GM23338 (cell line): Measurements from ENCODE around the gene USP10. TPM values are rescaled to one million over a fixed set of nuclear protein-coding genes. Genes with fewer than 3 reads are reported as not detected.

ENCODE experiments used
- ATAC-seq: fragments of 200-7000 bp; cut with Tn5 transposase; 3 replicates; pipeline ENCODE4 v1.9.1; 2020
- DNase-seq: peaks from one replicate; pipeline ENCODE4 v3.0.0-alpha.2; 2015; ENCODE audit warnings: low spot score
- H2AFZ ChIP-seq: fragments of 200-600 bp; sonication (generic); 2 replicates; pipeline ENCODE4 v1.8.0; 2016; ENCODE audit warnings: antibody characterized with exemption, mild to moderate bottlenecking, moderate library complexity
- H3F3A ChIP-seq: fragments of 200-600 bp; sonication (generic); replicated peaks from 2 replicates; pipeline ENCODE4 v1.8.0; 2017; ENCODE audit warnings: antibody characterized with exemption, mixed run types, low read depth
- H3K27ac ChIP-seq: fragments of 200-600 bp; sonication (generic); 2 replicates; pipeline ENCODE4 v1.6.1; 2016; ENCODE audit warnings: low read depth
- H3K27me3 ChIP-seq: fragments of 200-600 bp; sonication (generic); 2 replicates; pipeline ENCODE4 v1.8.0; 2016; ENCODE audit warnings: mild to moderate bottlenecking, mixed run types, moderate library complexity; ENCODE audit not compliant: insufficient read depth
- H3K36me3 ChIP-seq: fragments of 200-600 bp; sonication (generic); 2 replicates; pipeline ENCODE4 v1.8.0; 2016; ENCODE audit warnings: mild to moderate bottlenecking; ENCODE audit not compliant: insufficient read depth
- H3K4me1 ChIP-seq: fragments of 200-600 bp; sonication (generic); 2 replicates; pipeline ENCODE4 v1.8.0; 2016; ENCODE audit warnings: mild to moderate bottlenecking, moderate library complexity; ENCODE audit not compliant: insufficient read depth
- H3K4me2 ChIP-seq: fragments of 200-600 bp; sonication (generic); 2 replicates; pipeline ENCODE4 v1.7.1; 2017; ENCODE audit warnings: mixed run types
- H3K4me3 ChIP-seq: fragments of 200-600 bp; sonication (generic); 2 replicates; pipeline ENCODE4 v1.6.1; 2016; ENCODE audit warnings: mixed run types
- H3K79me2 ChIP-seq: fragments of 200-600 bp; sonication (generic); replicated peaks from 2 replicates; pipeline ENCODE4 v1.8.0; 2017; ENCODE audit warnings: mild to moderate bottlenecking; ENCODE audit not compliant: insufficient read depth
- H3K9me2 ChIP-seq: fragments of 200-600 bp; sonication (generic); 2 replicates; pipeline ENCODE4 v1.8.0; 2017; ENCODE audit not compliant: insufficient read depth
- H4K20me1 ChIP-seq: fragments of 200-600 bp; sonication (generic); replicated peaks from 2 replicates; pipeline ENCODE4 v1.8.0; 2017; ENCODE audit warnings: mild to moderate bottlenecking; ENCODE audit not compliant: insufficient read depth
- H3K27ac Mint-ChIP-seq: 2 replicates; pipeline ENCODE4 v1.8.0; 2020; ENCODE audit warnings: inconsistent platforms, mild to moderate bottlenecking, moderate library complexity, mixed read lengths
- H3K27me3 Mint-ChIP-seq: 3 replicates; pipeline ENCODE4 v1.8.0; 2022; ENCODE audit warnings: low read depth, mild to moderate bottlenecking, moderate library complexity, mixed read lengths, inconsistent platforms; ENCODE audit not compliant: insufficient read depth, poor library complexity
- H3K36me3 Mint-ChIP-seq: 3 replicates; pipeline ENCODE4 v1.8.0; 2021; ENCODE audit warnings: low read depth, mild to moderate bottlenecking, inconsistent platforms, moderate library complexity, mixed read lengths
- H3K4me1 Mint-ChIP-seq: 3 replicates; pipeline ENCODE4 v1.8.0; 2020; ENCODE audit warnings: mild to moderate bottlenecking, inconsistent platforms, mixed read lengths
- H3K4me3 Mint-ChIP-seq: 3 replicates; pipeline ENCODE4 v1.8.0; 2021; ENCODE audit warnings: moderate library complexity, mild to moderate bottlenecking, inconsistent platforms, mixed read lengths
- H3K9me3 Mint-ChIP-seq: 3 replicates; pipeline ENCODE4 v1.8.0; 2020; ENCODE audit warnings: moderate library complexity, mild to moderate bottlenecking, inconsistent platforms, mixed read lengths
- CREB1 ChIP-seq: fragments of 250-450 bp; sonication (Bioruptor Pico); IDR thresholded peaks from 2 replicates; pipeline ENCODE4 v1.5.0; 2020; ENCODE audit warnings: low read depth, mild to moderate bottlenecking, moderate library complexity
- EZH2 ChIP-seq: fragments of 200-600 bp; sonication (generic); IDR thresholded peaks from one replicate; pipeline ENCODE4 v1.8.0; 2017; ENCODE audit warnings: antibody characterized with exemption, mild to moderate bottlenecking, low read depth; ENCODE audit not compliant: unreplicated experiment
- EZH2phosphoT487 ChIP-seq: fragments of 200-600 bp; sonication (generic); IDR thresholded peaks from one replicate; pipeline ENCODE4 v1.8.1; 2018; ENCODE audit warnings: antibody characterized with exemption; ENCODE audit not compliant: unreplicated experiment
- JUNB ChIP-seq: IDR thresholded peaks from one replicate; pipeline ENCODE4 v1.6.1; 2016; ENCODE audit warnings: antibody characterized with exemption; ENCODE audit not compliant: unreplicated experiment
- NANOG ChIP-seq: IDR thresholded peaks from 2 replicates; pipeline ENCODE4 v1.6.1; 2016; ENCODE audit warnings: antibody characterized with exemption, borderline replicate concordance
- POLR2AphosphoS5 ChIP-seq: IDR thresholded peaks from 2 replicates; pipeline ENCODE4 v1.6.1; 2016; ENCODE audit warnings: antibody characterized with exemption, low read depth
- STAT1 ChIP-seq: IDR thresholded peaks from one replicate; pipeline ENCODE4 v1.6.1; 2016; ENCODE audit warnings: antibody characterized with exemption; ENCODE audit not compliant: unreplicated experiment
- ZNF114 ChIP-seq: fragments of 250-450 bp; sonication (Bioruptor Pico); IDR thresholded peaks from 2 replicates; pipeline ENCODE4 v1.5.0; 2020; ENCODE audit warnings: mild to moderate bottlenecking, moderate library complexity
- ZNF331 ChIP-seq: fragments of 250-450 bp; sonication (Bioruptor Pico); IDR thresholded peaks from 2 replicates; pipeline ENCODE4 v1.5.0; 2020; ENCODE audit warnings: low read depth, mild to moderate bottlenecking, moderate library complexity
- polyA plus RNA-seq: library from polyadenylated mRNA; unstranded; fragments of >200 nt; fragmentation: Nextera tagmentation; extraction: Ambion mirVana; gene quantifications from 2 replicates; pipeline ENCODE4 v1.2.1, GENCODE V29; 2016
- total RNA-seq: library from RNA; depleted of rRNA; stranded (reverse); fragments of >200 nt; shearing (Covaris generic); gene quantifications from 2 replicates; pipeline ENCODE4 v1.2.3, GENCODE V29; 2014
- TF ChIP-seq, protein P1 (sequence below): IDR thresholded peaks from one replicate; pipeline ENCODE4 v1.6.1; 2018; ENCODE audit warnings: antibody characterized with exemption; ENCODE audit not compliant: unreplicated experiment
- TF ChIP-seq, protein P2 (sequence below): IDR thresholded peaks from 2 replicates; pipeline ENCODE4 v1.6.1; 2016; ENCODE audit warnings: antibody characterized with exemption

USP10 gene
- total and polyA plus RNA-seq, 2 experiments from 2014 or later = 158 to 194 TPM

DNA sequence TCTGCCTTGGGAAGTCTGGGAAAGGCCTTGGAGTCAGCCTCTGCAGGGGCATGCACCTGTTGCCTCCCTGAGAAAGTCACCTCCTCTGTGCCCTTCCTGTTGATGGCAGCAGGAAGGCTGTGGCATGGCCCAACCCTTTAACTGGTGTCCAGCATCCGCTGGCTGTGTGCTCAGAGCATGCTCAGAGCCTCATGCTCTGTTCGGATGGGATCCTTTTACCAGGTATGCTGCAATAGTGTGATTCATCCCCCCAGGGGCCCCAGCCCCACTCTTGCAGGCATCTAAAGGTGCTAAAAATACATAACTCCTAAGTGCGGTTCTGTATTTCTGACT, 26.6 kb upstream of the USP10 start (continued):
- TF ChIP-seq, protein P1, sequence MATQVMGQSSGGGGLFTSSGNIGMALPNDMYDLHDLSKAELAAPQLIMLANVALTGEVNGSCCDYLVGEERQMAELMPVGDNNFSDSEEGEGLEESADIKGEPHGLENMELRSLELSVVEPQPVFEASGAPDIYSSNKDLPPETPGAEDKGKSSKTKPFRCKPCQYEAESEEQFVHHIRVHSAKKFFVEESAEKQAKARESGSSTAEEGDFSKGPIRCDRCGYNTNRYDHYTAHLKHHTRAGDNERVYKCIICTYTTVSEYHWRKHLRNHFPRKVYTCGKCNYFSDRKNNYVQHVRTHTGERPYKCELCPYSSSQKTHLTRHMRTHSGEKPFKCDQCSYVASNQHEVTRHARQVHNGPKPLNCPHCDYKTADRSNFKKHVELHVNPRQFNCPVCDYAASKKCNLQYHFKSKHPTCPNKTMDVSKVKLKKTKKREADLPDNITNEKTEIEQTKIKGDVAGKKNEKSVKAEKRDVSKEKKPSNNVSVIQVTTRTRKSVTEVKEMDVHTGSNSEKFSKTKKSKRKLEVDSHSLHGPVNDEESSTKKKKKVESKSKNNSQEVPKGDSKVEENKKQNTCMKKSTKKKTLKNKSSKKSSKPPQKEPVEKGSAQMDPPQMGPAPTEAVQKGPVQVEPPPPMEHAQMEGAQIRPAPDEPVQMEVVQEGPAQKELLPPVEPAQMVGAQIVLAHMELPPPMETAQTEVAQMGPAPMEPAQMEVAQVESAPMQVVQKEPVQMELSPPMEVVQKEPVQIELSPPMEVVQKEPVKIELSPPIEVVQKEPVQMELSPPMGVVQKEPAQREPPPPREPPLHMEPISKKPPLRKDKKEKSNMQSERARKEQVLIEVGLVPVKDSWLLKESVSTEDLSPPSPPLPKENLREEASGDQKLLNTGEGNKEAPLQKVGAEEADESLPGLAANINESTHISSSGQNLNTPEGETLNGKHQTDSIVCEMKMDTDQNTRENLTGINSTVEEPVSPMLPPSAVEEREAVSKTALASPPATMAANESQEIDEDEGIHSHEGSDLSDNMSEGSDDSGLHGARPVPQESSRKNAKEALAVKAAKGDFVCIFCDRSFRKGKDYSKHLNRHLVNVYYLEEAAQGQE = no peak
- TF ChIP-seq ZNF331 (CRISPR knock-in tag) (no peak), EZH2 (no peak), POLR2AphosphoS5 (no peak), ZNF114 (CRISPR knock-in tag) (no peak)
- TF ChIP-seq, protein P2, sequence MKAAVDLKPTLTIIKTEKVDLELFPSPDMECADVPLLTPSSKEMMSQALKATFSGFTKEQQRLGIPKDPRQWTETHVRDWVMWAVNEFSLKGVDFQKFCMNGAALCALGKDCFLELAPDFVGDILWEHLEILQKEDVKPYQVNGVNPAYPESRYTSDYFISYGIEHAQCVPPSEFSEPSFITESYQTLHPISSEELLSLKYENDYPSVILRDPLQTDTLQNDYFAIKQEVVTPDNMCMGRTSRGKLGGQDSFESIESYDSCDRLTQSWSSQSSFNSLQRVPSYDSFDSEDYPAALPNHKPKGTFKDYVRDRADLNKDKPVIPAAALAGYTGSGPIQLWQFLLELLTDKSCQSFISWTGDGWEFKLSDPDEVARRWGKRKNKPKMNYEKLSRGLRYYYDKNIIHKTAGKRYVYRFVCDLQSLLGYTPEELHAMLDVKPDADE = no peak

DNA sequence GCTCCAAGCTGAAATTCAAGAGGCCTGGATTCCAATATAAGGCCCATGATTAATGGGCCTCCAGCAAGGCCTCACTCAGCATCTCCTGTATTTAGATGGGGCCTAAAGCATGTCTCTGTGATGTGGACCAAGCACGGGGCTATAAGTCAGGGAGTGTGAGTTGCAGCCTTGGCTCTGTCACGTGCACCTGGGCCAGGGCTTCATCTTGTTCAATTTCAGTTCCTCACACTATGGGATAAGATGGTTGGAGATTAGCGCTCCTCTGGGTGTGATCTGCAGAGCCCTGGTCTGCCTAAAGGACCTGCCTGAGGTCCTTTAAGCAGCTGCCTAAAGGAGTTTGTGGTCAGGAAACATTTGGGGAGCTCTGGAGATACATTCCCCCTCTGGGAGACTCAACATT, 26.2 kb upstream of the USP10 start:
- Histone ChIP-seq H3K4me1 (peaks cover 8% of the 10 kb centered on the region; the same call in 1 of the 2 replicates), H3K79me2 (no peaks in the 10 kb centered on the region), H3K36me3 (no peaks in the 10 kb centered on the region), H3K4me3 (no peak overlapping the region), H3K27me3 (no peaks in the 10 kb centered on the region), H3F3A (peaks cover 6% of the 10 kb centered on the region), H3K9me2 (peaks cover 4% of the 10 kb centered on the region; the same call in 1 of the 2 replicates), H2AFZ (no peak overlapping the region), H3K27ac (no peak overlapping the region), H4K20me1 (no peaks in the 10 kb centered on the region), H3K4me2 (no peak overlapping the region)
- ATAC-seq (no peak), DNase-seq (no peak)
- no peak overlapping the region for H3K4me3 Mint-ChIP-seq
- H3K4me1 Mint-ChIP-seq = peaks cover 29% of the 10 kb centered on the region
- H3K9me3 Mint-ChIP-seq = no peaks in the 10 kb centered on the region
- no peak overlapping the region for H3K27ac Mint-ChIP-seq
- peaks cover 8% of the 10 kb centered on the region for H3K27me3 Mint-ChIP-seq
- H3K36me3 Mint-ChIP-seq = no peaks in the 10 kb centered on the region
- TF ChIP-seq EZH2phosphoT487 = no peak
- no peak for TF ChIP-seq POLR2AphosphoS5
- no peak for TF ChIP-seq CREB1 (CRISPR knock-in tag)
- TF ChIP-seq STAT1 = no peak
- TF ChIP-seq ZNF114 (CRISPR knock-in tag) = no peak
- TF ChIP-seq, protein P2 = no peak
- TF ChIP-seq, protein P1 = no peak
- no peak for TF ChIP-seq JUNB
- no peak for TF ChIP-seq EZH2
- TF ChIP-seq NANOG = no peak
